ENCODE measurements around the gene ZNF331.
A peak's percentile ranks its signal among the peaks of the same experiment; 100 is the strongest.

Gene ZNF331

GRCh38 chr19:53540091-53540490 lies 2.1 kb downstream of the ZNF331 start:
- TF ChIP-seq, protein P1, sequence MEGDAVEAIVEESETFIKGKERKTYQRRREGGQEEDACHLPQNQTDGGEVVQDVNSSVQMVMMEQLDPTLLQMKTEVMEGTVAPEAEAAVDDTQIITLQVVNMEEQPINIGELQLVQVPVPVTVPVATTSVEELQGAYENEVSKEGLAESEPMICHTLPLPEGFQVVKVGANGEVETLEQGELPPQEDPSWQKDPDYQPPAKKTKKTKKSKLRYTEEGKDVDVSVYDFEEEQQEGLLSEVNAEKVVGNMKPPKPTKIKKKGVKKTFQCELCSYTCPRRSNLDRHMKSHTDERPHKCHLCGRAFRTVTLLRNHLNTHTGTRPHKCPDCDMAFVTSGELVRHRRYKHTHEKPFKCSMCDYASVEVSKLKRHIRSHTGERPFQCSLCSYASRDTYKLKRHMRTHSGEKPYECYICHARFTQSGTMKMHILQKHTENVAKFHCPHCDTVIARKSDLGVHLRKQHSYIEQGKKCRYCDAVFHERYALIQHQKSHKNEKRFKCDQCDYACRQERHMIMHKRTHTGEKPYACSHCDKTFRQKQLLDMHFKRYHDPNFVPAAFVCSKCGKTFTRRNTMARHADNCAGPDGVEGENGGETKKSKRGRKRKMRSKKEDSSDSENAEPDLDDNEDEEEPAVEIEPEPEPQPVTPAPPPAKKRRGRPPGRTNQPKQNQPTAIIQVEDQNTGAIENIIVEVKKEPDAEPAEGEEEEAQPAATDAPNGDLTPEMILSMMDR (IDR thresholded peaks at IDR 0.05; ENCODE audit: insufficient read depth, low read depth, low read length, missing control alignments) = no peak
- no peak overlapping the region for H3K4me3 ChIP-seq (ENCODE audit: low read length)
- no peak for DNase-seq (ENCODE audit: low read depth)

- TF ChIP-seq, protein P1 (IDR thresholded peaks at IDR 0.05; ENCODE audit: insufficient read depth, low read depth, low read length, missing control alignments) = no peak
- no peak overlapping the region for H3K4me3 ChIP-seq (ENCODE audit: low read length)
- peak; percentile 60 for DNase-seq (ENCODE audit: low read depth)
Observed at GRCh38 chr19:53541971-53542370, 4.0 kb downstream of the ZNF331 start.

DNA sequence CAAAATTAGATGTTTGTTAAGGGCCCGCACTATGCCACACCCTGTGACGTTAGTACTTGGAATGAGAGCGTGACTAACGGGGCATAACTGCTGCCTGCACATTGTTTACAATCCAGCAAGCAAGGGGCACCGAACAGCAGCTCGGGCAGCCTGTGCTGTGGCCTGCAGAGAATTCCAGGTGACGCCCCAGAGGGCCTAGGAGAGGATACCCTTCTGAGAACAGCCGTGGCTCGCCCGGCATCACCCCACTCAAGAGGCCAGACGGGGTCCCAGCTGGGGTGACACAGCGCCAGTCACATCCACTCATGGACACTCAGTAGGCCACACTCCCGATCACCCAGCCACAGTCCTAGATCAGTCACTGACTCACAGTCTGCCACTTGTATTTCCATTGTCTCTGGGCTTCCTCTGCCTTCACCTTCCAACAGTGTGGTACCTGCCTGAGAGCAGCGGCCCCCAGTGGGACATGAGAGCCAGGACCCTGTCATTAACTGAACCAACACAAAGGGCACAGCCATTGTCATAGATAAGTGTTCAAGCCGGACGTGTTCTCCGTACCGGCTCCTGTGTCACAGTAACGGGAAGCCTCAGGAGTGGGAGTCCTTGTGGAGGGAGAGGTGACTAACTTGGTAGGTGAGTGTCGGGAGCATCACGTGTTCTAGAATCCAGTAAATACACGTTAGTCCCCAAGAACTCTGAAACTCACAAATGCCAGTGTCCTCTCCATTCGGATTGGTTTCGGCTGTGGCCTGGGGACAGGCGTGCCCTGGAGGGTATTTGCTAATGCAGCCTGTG lies 7.5 kb downstream of the ZNF331 start:
- H3K4me3 ChIP-seq (ENCODE audit: low read length) = no peak overlapping the region
- TF ChIP-seq, protein P1 (IDR thresholded peaks at IDR 0.05; ENCODE audit: insufficient read depth, low read depth, low read length, missing control alignments) = no peak
- DNase-seq (ENCODE audit: low read depth) = peak; percentile 72

GRCh38 chr19:53546758-53547513 lies 9.0 kb downstream of the ZNF331 start:
- no peak for DNase-seq (ENCODE audit: low read depth)
- H3K4me3 ChIP-seq (ENCODE audit: low read length) = no peak overlapping the region
- TF ChIP-seq, protein P1 (IDR thresholded peaks at IDR 0.05; ENCODE audit: insufficient read depth, low read depth, low read length, missing control alignments) = no peak

- TF ChIP-seq, protein P1 (IDR thresholded peaks at IDR 0.05; ENCODE audit: insufficient read depth, low read depth, low read length, missing control alignments) = no peak
- peak; percentile 12 for DNase-seq (ENCODE audit: low read depth)
- no peak overlapping the region for H3K4me3 ChIP-seq (ENCODE audit: low read length)
Observed at GRCh38 chr19:53549340-53549739, 11.4 kb downstream of the ZNF331 start.

- DNase-seq (ENCODE audit: low read depth) = no peak
- no peak overlapping the region for H3K4me3 ChIP-seq (ENCODE audit: low read length)
- TF ChIP-seq, protein P1 (IDR thresholded peaks at IDR 0.05; ENCODE audit: insufficient read depth, low read depth, low read length, missing control alignments) = no peak
Observed at GRCh38 chr19:53552001-53552721, 14.2 kb downstream of the ZNF331 start.

Measured in epithelial cell of esophagus (primary cell).